Fibroblast of lung (primary cell): ENCODE data around the gene KRTAP4-3.
"Not testable (repeated sequence)": the region's sequence is repeated elsewhere in the genome, so short reads cannot be mapped to it uniquely, and the experiment has no call there.

ENCODE experiments used
- EZH2 ChIP-seq: IDR thresholded peaks from 2 replicates; pipeline ENCODE4 v1.5.1; 2012; ENCODE audit warnings: low read length, control low read depth, mild to moderate bottlenecking; ENCODE audit errors: missing control alignments
- TF ChIP-seq, protein P1 (sequence below), 2 donors: IDR thresholded peaks in 1 of 2; conservative IDR thresholded peaks in 1 of 2; 1 replicate in 1 of 2; 2 replicates in 1 of 2; pipeline ENCODE4 v1.5.1; 2011 to 2012; ENCODE audit warnings: low read length in 2 of 2, control low read depth in 1 of 2, inconsistent platforms in 1 of 2, low read depth in 1 of 2, mild to moderate bottlenecking in 1 of 2

DNA sequence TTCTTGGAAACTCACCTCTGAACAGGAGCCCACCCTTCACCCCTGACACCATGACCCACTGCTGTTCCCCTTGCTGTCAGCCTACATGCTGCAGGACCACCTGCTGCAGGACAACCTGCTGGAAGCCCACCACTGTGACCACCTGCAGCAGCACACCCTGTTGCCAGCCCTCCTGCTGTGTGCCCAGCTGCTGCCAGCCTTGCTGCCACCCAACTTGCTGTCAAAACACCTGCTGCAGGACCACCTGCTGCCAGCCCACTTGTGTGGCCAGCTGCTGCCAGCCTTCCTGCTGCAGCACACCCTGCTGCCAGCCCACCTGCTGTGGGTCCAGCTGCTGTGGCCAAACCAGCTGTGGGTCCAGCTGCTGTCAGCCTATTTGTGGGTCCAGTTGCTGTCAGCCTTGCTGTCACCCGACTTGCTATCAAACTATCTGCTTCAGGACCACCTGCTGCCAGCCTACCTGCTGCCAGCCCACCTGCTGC is 21.9 kb upstream of the KRTAP4-3 start, which contains the start of gene KRTAP9-1:
- TF ChIP-seq, protein P1, sequence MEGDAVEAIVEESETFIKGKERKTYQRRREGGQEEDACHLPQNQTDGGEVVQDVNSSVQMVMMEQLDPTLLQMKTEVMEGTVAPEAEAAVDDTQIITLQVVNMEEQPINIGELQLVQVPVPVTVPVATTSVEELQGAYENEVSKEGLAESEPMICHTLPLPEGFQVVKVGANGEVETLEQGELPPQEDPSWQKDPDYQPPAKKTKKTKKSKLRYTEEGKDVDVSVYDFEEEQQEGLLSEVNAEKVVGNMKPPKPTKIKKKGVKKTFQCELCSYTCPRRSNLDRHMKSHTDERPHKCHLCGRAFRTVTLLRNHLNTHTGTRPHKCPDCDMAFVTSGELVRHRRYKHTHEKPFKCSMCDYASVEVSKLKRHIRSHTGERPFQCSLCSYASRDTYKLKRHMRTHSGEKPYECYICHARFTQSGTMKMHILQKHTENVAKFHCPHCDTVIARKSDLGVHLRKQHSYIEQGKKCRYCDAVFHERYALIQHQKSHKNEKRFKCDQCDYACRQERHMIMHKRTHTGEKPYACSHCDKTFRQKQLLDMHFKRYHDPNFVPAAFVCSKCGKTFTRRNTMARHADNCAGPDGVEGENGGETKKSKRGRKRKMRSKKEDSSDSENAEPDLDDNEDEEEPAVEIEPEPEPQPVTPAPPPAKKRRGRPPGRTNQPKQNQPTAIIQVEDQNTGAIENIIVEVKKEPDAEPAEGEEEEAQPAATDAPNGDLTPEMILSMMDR (conservative IDR thresholded peaks at IDR 0.05 in 1 of 2, IDR thresholded peaks at IDR 0.05 in 1 of 2; ENCODE audit: low read depth in 1 of 2, low read length in 2 of 2), result not testable (repeated sequence)
- TF ChIP-seq EZH2, result not testable (repeated sequence)
